A673 (cell line): ENCODE results near the gene IQSEC2.

Experiments used
- EZH2 ChIP-seq: fragments of 200-600 bp; sonication (generic); IDR thresholded peaks from 2 replicates; pipeline ENCODE4 v1.6.1; 2017; ENCODE audit warnings: borderline replicate concordance, low read depth, mild to moderate bottlenecking, mixed read lengths, antibody characterized with exemption, low read length; ENCODE audit not compliant: poor library complexity, severe bottlenecking
- TF ChIP-seq, protein P1 (sequence below): fragments of 300-800, 200-600 bp; sonication (generic); conservative IDR thresholded peaks from 2 replicates; pipeline ENCODE4 v1.5.1; 2017; ENCODE audit warnings: low read depth, mild to moderate bottlenecking, antibody characterized with exemption, low read length, moderate library complexity, mixed read lengths

DNA sequence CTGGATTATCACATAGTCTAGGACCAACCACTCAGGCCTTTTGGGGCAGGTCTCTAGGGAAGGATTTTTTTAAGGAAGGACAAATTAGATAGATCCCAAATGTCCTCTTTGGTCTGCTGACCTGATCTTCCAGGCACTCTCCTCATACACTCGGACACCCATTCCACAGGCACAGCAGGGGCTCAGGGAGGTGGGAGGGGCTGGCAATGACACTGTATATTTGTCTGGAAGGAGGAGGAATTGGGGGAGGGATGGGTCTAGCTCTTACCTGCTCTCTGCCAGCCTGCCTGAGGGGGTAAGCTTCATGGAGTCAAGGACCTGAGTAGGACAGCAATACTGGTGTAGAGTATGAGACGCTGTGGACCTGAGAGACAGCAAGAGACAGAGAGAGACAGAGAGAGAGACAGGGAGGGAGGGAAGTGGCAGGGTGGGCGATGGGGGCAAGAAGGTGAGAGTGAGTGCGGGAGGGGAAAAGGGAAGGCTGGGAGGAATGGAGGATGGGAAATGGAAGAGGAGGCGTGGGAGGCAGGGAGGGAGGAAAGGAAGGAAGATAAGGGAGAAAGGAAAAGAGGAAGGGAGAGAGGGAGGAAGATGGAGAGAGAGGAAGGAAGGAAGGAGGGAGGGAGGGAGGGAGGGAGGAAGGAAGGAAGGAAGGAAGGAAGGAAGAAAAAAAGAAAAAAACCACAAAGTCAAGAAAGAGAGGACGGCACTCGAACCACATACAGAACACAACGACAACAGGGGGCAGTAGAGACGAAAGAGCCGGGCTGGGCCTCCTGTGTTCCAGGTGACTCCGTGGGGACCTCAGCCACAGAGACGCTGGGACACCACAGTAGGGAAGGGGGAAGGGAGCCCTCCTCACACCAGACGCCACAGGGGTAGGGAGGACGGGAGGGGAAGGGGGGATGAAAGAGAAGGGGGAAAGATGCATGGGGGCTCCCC is 1.8 kb downstream of the IQSEC2 start:
- TF ChIP-seq EZH2, result no peak
- TF ChIP-seq, protein P1, sequence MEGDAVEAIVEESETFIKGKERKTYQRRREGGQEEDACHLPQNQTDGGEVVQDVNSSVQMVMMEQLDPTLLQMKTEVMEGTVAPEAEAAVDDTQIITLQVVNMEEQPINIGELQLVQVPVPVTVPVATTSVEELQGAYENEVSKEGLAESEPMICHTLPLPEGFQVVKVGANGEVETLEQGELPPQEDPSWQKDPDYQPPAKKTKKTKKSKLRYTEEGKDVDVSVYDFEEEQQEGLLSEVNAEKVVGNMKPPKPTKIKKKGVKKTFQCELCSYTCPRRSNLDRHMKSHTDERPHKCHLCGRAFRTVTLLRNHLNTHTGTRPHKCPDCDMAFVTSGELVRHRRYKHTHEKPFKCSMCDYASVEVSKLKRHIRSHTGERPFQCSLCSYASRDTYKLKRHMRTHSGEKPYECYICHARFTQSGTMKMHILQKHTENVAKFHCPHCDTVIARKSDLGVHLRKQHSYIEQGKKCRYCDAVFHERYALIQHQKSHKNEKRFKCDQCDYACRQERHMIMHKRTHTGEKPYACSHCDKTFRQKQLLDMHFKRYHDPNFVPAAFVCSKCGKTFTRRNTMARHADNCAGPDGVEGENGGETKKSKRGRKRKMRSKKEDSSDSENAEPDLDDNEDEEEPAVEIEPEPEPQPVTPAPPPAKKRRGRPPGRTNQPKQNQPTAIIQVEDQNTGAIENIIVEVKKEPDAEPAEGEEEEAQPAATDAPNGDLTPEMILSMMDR, result peak; percentile 49
